Panc1 (cell line): ENCODE data around the gene TIAM2. TPM values are rescaled to one million over a fixed set of nuclear protein-coding genes. Genes with fewer than 3 reads are reported as not detected.

Experiments used
- ATAC-seq: fragments of 200-7000 bp; cut with Tn5 transposase; 2 replicates; pipeline ENCODE4 v1.9.1; 2020; ENCODE audit warnings: mild to moderate bottlenecking, moderate library complexity
- BruUV-seq: library from RNA; stranded (reverse); fragments of 400-500 nt; replicated peaks from 2 replicates; lab custom pipeline; 2021; lab: Mats Ljungman, UMichigan
- CTCF ChIA-PET: fragments of 300-600 bp; sonication (Branson Sonifier 250); formaldehyde crosslinking; loops from one replicate; lab custom pipeline; 2022; ENCODE audit warnings: antibody characterized with exemption; lab: Charles Lee
- POLR2A ChIA-PET: fragments of 300-600 bp; sonication (Branson Sonifier 250); formaldehyde crosslinking; loops from one replicate; lab custom pipeline; 2022; ENCODE audit warnings: antibody characterized with exemption; lab: Charles Lee
- DNase-seq: peaks from one replicate; pipeline ENCODE4 v3.0.0-alpha.2; 2010; ENCODE audit warnings: low read depth, low spot score
- H3K27ac ChIP-seq: 2 replicates; pipeline ENCODE4 v1.5.1; 2011; ENCODE audit warnings: mild to moderate bottlenecking, low read length, inconsistent platforms
- H3K27me3 ChIP-seq: fragments of 200-500 bp; sonication (Bioruptor generic); 2 replicates; pipeline ENCODE4 v1.6.0; 2014; ENCODE audit warnings: low read length, inconsistent platforms; ENCODE audit not compliant: control insufficient read depth, insufficient read depth
- H3K36me3 ChIP-seq: fragments of 200-500 bp; sonication (Bioruptor generic); 2 replicates; pipeline ENCODE4 v1.5.1; 2014; ENCODE audit warnings: inconsistent platforms, mild to moderate bottlenecking, low read length, moderate library complexity; ENCODE audit not compliant: control insufficient read depth, insufficient read depth
- H3K4me1 ChIP-seq: 2 replicates; pipeline ENCODE4 v1.5.1; 2011; ENCODE audit warnings: inconsistent platforms, mild to moderate bottlenecking, low read length, moderate library complexity; ENCODE audit not compliant: control insufficient read depth, insufficient read depth
- H3K4me3 ChIP-seq, 2 experiments: 2 replicates each; pipeline ENCODE4 v1.5.1; 2011 to 2012; ENCODE audit warnings: low read depth in 2 of 2, low read length in 2 of 2, mild to moderate bottlenecking in 2 of 2, inconsistent platforms in 1 of 2, moderate library complexity in 1 of 2
- H3K9me3 ChIP-seq: fragments of 200-500 bp; sonication (Bioruptor generic); 2 replicates; pipeline ENCODE4 v1.5.1; 2014; ENCODE audit warnings: low read depth, mild to moderate bottlenecking, inconsistent platforms, low read length, moderate library complexity; ENCODE audit not compliant: control insufficient read depth, insufficient read depth
- CTCF ChIP-seq: fragments of 450-650 bp; IDR thresholded peaks from 2 replicates; pipeline ENCODE4 v1.5.1; 2017; ENCODE audit warnings: mild to moderate bottlenecking
- POLR2AphosphoS5 ChIP-seq: IDR thresholded peaks from 2 replicates; pipeline ENCODE4 v1.6.1; 2012; ENCODE audit warnings: mild to moderate bottlenecking, low read depth, low read length, moderate library complexity
- REST ChIP-seq, 2 experiments: IDR thresholded peaks; 2 replicates each; pipeline ENCODE4 v1.6.1; 2011 to 2012; ENCODE audit warnings: low read depth in 2 of 2, control low read depth in 1 of 2, low read length in 1 of 2, mild to moderate bottlenecking in 1 of 2, moderate library complexity in 1 of 2; ENCODE audit not compliant: insufficient read depth in 1 of 2
- SIN3A ChIP-seq: IDR thresholded peaks from 2 replicates; pipeline ENCODE4 v1.6.1; 2012; ENCODE audit warnings: low read depth, mild to moderate bottlenecking, low read length, moderate library complexity, borderline replicate concordance; ENCODE audit not compliant: insufficient read depth
- TCF7L2 ChIP-seq: IDR thresholded peaks from 2 replicates; pipeline ENCODE4 v1.6.1; 2011; ENCODE audit warnings: mild to moderate bottlenecking, low read depth, low read length, inconsistent platforms
- in situ Hi-C: cut with HindIII; loops from 2 replicates; pipeline ENCODE4 v1.10.0; 2016; ENCODE audit warnings: low sequenced_read_pairs, low pct_unique_long_range_greater_than_20kb
- intact Hi-C: fragments of 100-400 bp; cut with micrococcal nuclease; formaldehyde crosslinking; loops from one replicate; pipeline ENCODE4 v1.10.0; 2022; ENCODE audit not compliant: unreplicated experiment
- total RNA-seq: library from RNA; stranded (reverse); gene quantifications from one replicate; pipeline ENCODE4 v1.2.1, GENCODE V29; 2021; ENCODE audit not compliant: unreplicated experiment

TIAM2 gene
- total RNA-seq, 1 experiment from 2014 or later: 14.9 TPM

- CTCF ChIA-PET: no interaction called here
- ATAC-seq (no peak), DNase-seq (no peak)
- intact Hi-C loops (no loop called here), in situ Hi-C loops (no loop called here)
- TF ChIP-seq REST (IDR thresholded peaks at IDR 0.05; ENCODE audit: insufficient read depth in 1 of 2, low read depth in 2 of 2, low read length in 1 of 2) (no peak), SIN3A (no peak), CTCF (no peak), POLR2AphosphoS5 (no peak), TCF7L2 (no peak)
- Histone ChIP-seq H3K4me1 (no peaks in the 10 kb centered on the region; the same call in 1 of the 2 replicates), H3K36me3 (no peaks in the 10 kb centered on the region), H3K9me3 (no peaks in the 10 kb centered on the region), H3K27ac (no peak overlapping the region), H3K4me3 (no peak overlapping the region), H3K27me3 (no peaks in the 10 kb centered on the region)
- no TSS peak for BruUV-seq
- POLR2A ChIA-PET: no interaction called here
Observed at GRCh38 chr6:155040901-155041650, 46.0 kb downstream of the TIAM2 start.

- ChIA-PET POLR2A (no interaction called here), CTCF (no interaction called here)
- no peaks in the 10 kb centered on the region for H3K36me3 ChIP-seq
- no peak overlapping the region for H3K4me3 ChIP-seq
- H3K27ac ChIP-seq: no peak overlapping the region
- in situ Hi-C loops (no loop called here), intact Hi-C loops (no loop called here)
- no peaks in the 10 kb centered on the region for H3K9me3 ChIP-seq
- BruUV-seq: no TSS peak
- DNase-seq (no peak), ATAC-seq (no peak)
- TF ChIP-seq REST (IDR thresholded peaks at IDR 0.05; ENCODE audit: insufficient read depth in 1 of 2, low read depth in 2 of 2, low read length in 1 of 2) (no peak), SIN3A (no peak), POLR2AphosphoS5 (no peak), TCF7L2 (no peak), CTCF (no peak)
- no peaks in the 10 kb centered on the region for H3K27me3 ChIP-seq
- H3K4me1 ChIP-seq: no peaks in the 10 kb centered on the region; the same call in 1 of the 2 replicates
Observed at GRCh38 chr6:155041741-155042279, 46.7 kb downstream of the TIAM2 start.
